Type B pancreatic cell (in vitro differentiated cells): ENCODE results near the gene TBX5. TPM values are rescaled to one million over a fixed set of nuclear protein-coding genes. Genes with fewer than 3 reads are reported as not detected.

Experiments used
- DNase-seq: peaks from one replicate; pipeline ENCODE4 v3.0.0; 2021; ENCODE audit warnings: mixed read lengths; ENCODE audit not compliant: unreplicated experiment; ENCODE audit errors: extremely low spot score
- H3K27ac Mint-ChIP-seq: 2 replicates; pipeline ENCODE4 v1.8.0; 2021; ENCODE audit warnings: mild to moderate bottlenecking, mixed read lengths
- H3K27me3 Mint-ChIP-seq: 2 replicates; pipeline ENCODE4 v1.8.0; 2021; ENCODE audit warnings: mixed read lengths
- H3K36me3 Mint-ChIP-seq: 2 replicates; pipeline ENCODE4 v1.8.0; 2021; ENCODE audit warnings: mixed read lengths
- H3K4me1 Mint-ChIP-seq: one replicate; pipeline ENCODE4 v1.8.0; 2021; ENCODE audit warnings: mixed read lengths; ENCODE audit not compliant: unreplicated experiment
- H3K4me3 Mint-ChIP-seq: 2 replicates; pipeline ENCODE4 v1.8.0; 2021; ENCODE audit warnings: mild to moderate bottlenecking, mixed read lengths
- H3K9me3 Mint-ChIP-seq: 2 replicates; pipeline ENCODE4 v1.8.0; 2021; ENCODE audit warnings: mixed read lengths
- total RNA-seq: library from RNA; stranded (reverse); gene quantifications from 2 replicates; pipeline ENCODE4 v1.2.1, GENCODE V29; 2021; ENCODE audit warnings: low replicate concordance
- TF ChIP-seq, protein P1 (sequence below): fragments of 200-600 bp; sonication (generic); conservative IDR thresholded peaks from 2 replicates; pipeline ENCODE4 v1.5.0; 2021; ENCODE audit warnings: antibody characterized with exemption, mild to moderate bottlenecking

TBX5 gene
- total RNA-seq, 1 donor from 2014 or later, result 10.7 TPM

- Mint-ChIP-seq H3K27me3 (peaks cover 99% of the 10 kb centered on the region), H3K36me3 (no peaks in the 10 kb centered on the region), H3K4me1 (peaks cover 4% of the 10 kb centered on the region), H3K9me3 (no peaks in the 10 kb centered on the region), H3K27ac (no peak overlapping the region), H3K4me3 (no peak overlapping the region)
- TF ChIP-seq, protein P1, sequence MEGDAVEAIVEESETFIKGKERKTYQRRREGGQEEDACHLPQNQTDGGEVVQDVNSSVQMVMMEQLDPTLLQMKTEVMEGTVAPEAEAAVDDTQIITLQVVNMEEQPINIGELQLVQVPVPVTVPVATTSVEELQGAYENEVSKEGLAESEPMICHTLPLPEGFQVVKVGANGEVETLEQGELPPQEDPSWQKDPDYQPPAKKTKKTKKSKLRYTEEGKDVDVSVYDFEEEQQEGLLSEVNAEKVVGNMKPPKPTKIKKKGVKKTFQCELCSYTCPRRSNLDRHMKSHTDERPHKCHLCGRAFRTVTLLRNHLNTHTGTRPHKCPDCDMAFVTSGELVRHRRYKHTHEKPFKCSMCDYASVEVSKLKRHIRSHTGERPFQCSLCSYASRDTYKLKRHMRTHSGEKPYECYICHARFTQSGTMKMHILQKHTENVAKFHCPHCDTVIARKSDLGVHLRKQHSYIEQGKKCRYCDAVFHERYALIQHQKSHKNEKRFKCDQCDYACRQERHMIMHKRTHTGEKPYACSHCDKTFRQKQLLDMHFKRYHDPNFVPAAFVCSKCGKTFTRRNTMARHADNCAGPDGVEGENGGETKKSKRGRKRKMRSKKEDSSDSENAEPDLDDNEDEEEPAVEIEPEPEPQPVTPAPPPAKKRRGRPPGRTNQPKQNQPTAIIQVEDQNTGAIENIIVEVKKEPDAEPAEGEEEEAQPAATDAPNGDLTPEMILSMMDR, result no peak
- DNase-seq, result no peak
Observed at GRCh38 chr12:114447799-114448617, 42.1 kb upstream of the TBX5 start.

DNA sequence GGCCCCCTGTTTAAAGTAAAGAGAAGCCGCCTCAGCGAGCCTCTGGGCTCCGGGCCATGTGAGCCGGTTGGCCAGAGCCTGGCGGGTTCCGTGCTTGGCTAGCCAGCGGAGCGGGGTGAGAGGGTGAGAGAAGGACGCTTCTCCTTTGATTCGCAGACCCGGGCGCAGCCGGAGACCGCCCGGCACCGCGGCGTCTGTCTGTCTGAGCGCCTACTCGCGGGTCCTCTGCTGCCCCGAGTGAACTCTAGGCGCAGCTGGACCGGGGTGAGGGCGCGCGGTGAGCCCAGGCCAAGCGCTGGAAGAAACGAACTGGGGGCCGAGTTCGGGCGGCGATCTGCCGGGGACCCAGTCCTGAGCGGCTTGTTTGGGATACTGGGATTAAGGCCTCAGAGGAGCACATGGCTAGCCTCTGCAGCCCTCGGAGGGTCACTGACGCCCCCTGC, 41.4 kb upstream of the TBX5 start:
- Mint-ChIP-seq H3K27me3 (peaks cover 100% of the 10 kb centered on the region), H3K9me3 (no peaks in the 10 kb centered on the region), H3K36me3 (no peaks in the 10 kb centered on the region), H3K4me1 (peaks cover 4% of the 10 kb centered on the region), H3K4me3 (no peak overlapping the region), H3K27ac (no peak overlapping the region)
- DNase-seq, result no peak
- TF ChIP-seq, protein P1, result no peak

GRCh38 chr12:114445401-114446323, 39.7 kb upstream of the TBX5 start:
- DNase-seq, result no peak
- Mint-ChIP-seq H3K4me1 (peaks cover 4% of the 10 kb centered on the region), H3K27me3 (peaks cover 100% of the 10 kb centered on the region), H3K27ac (no peak overlapping the region), H3K4me3 (no peak overlapping the region), H3K9me3 (no peaks in the 10 kb centered on the region), H3K36me3 (no peaks in the 10 kb centered on the region)
- TF ChIP-seq, protein P1, result no peak

- Mint-ChIP-seq H3K36me3 (no peaks in the 10 kb centered on the region), H3K4me1 (peaks cover 4% of the 10 kb centered on the region), H3K9me3 (no peaks in the 10 kb centered on the region), H3K4me3 (peak overlapping the region; percentile 67), H3K27ac (no peak overlapping the region), H3K27me3 (peaks cover 100% of the 10 kb centered on the region)
- no peak for DNase-seq
- TF ChIP-seq, protein P1, result no peak
Observed at GRCh38 chr12:114444422-114445279, 38.7 kb upstream of the TBX5 start.
